Duodenal mucosa (tissue), 2 donors: ENCODE results near the gene ISX.

Experiments
- H3K27ac ChIP-seq: one replicate; pipeline ENCODE4 v1.7.0; 2013; ENCODE audit warnings: low read depth, low read length
- H3K27me3 ChIP-seq, 2 donors: one replicate each; pipeline ENCODE4 v1.7.0; 2013; ENCODE audit warnings: low read length in 2 of 2, control low read depth in 1 of 2; ENCODE audit not compliant: insufficient read depth in 2 of 2, control insufficient read depth in 1 of 2
- H3K36me3 ChIP-seq, 2 donors: one replicate each; pipeline ENCODE4 v1.7.0; 2013; ENCODE audit warnings: low read length in 2 of 2, control low read depth in 1 of 2; ENCODE audit not compliant: insufficient read depth in 2 of 2, control insufficient read depth in 1 of 2
- H3K4me1 ChIP-seq, 2 donors: one replicate each; pipeline ENCODE4 v1.7.0; 2013; ENCODE audit warnings: low read length in 2 of 2, control low read depth in 1 of 2; ENCODE audit not compliant: insufficient read depth in 2 of 2, control insufficient read depth in 1 of 2
- H3K4me3 ChIP-seq, 2 donors: one replicate each; pipeline ENCODE4 v1.7.0; 2013; ENCODE audit warnings: low read length in 2 of 2, low read depth in 1 of 2
- H3K9ac ChIP-seq, 2 donors: one replicate each; pipeline ENCODE4 v1.7.0; 2013; ENCODE audit warnings: low read length in 2 of 2, low read depth in 1 of 2
- H3K9me3 ChIP-seq, 2 donors: one replicate each; pipeline ENCODE4 v1.7.0; 2013; ENCODE audit warnings: low read length in 2 of 2, control low read depth in 1 of 2; ENCODE audit not compliant: control insufficient read depth in 1 of 2

ISX gene

DNA sequence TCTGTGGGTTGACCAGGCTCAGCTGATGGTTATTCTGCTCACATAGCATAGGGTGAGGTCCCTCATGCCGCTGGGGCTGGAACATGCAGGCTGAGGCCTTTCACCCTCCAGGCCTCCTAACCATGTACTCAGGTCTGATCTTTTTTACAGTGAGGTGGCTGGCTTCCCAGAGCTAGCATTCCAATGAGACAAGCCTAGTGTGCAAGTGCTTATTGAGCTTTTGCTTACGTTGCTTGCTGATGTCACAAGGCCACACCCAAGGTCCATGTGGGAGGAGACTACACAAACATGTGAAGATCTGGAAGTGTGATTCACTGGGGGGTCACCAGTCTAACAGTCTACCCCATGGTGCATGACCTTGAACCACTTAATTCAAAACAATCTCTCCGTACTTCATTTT, 33.9 kb downstream of the ISX start:
- Histone ChIP-seq H3K36me3 (no peaks in the 10 kb centered on the region), H3K4me3 (no peak overlapping the region), H3K9me3 (no peaks in the 10 kb centered on the region), H3K27me3 (no peaks in the 10 kb centered on the region), H3K9ac (no peak overlapping the region), H3K27ac (no peak overlapping the region), H3K4me1 (peaks cover 23 to 35% of the 10 kb centered on the region in 2 donors)

DNA sequence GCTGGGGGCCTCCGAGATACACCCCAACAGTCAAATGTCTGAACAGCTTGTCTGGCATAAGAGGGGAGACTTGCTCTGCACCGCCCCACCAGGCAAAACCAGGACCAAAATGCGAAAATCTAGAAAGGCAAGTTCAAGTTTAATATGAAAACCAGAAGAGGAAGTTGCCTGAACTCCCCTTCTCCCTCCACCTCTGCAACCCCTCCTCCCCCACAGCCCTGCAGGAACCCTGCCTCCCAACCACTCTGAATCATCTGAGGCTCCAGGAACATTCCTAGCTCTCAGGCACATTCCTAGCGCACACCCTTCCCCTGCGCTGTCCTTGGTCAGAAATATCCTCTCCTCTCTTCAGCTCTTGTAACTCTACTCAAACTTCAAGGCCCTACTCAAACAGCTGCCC, 36.7 kb downstream of the ISX start:
- Histone ChIP-seq H3K4me1 (peaks cover 30 to 36% of the 10 kb centered on the region in 2 donors), H3K9ac (peak overlapping the region in 1 of 2 donors; percentile 30), H3K9me3 (peaks cover 0 to 3% of the 10 kb centered on the region in 2 donors), H3K27me3 (no peaks in the 10 kb centered on the region), H3K4me3 (no peak overlapping the region), H3K27ac (no peak overlapping the region), H3K36me3 (no peaks in the 10 kb centered on the region)

DNA sequence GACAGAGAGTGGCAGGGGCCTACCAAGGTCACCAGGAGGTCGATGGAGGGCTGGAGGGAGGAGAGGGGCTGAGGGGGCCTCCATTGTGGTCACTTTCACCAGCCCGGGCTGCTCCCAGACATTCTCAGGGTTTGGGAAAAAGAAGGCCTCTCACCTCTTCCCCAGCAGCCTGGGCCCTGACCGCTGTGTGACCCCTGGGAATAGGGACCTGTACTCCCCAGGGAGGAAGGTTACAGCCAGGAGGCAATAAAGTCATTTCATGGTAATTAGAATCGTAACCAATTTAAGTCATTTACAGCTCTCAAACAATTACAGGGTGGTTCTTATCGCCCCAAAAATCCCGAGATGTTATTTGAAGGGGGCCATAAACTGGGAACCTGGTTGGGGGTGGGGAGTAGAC, 37.8 kb downstream of the ISX start:
- Histone ChIP-seq H3K27me3 (no peaks in the 10 kb centered on the region), H3K9ac (no peak overlapping the region), H3K4me3 (no peak overlapping the region), H3K9me3 (peaks cover 0 to 3% of the 10 kb centered on the region in 2 donors), H3K36me3 (no peaks in the 10 kb centered on the region), H3K4me1 (peaks cover 30 to 37% of the 10 kb centered on the region in 2 donors), H3K27ac (no peak overlapping the region)

DNA sequence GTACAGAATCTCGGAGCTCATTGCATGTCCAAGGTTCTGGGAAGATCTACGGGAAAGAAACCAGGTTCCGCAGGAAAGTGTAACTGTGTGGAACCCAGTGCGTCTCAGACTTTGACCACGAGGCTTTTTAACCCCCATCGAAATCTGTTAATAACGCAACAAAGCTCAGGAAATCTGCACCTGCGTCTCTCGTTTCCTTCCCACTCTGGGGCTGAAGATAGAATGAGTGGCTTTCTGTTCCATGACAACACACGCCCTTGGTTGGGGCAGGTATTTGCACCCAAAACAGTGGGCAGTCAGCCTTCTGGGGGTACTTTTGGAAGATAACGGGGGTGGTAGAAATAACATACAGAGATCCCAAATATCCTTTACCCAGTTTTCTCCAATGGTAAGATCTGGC, 38.5 kb downstream of the ISX start:
- H3K27ac ChIP-seq = no peak overlapping the region
- H3K27me3 ChIP-seq = no peaks in the 10 kb centered on the region
- H3K4me3 ChIP-seq = peak overlapping the region; percentile 0 to 8
- peaks cover 37 to 44% of the 10 kb centered on the region in 2 donors for H3K4me1 ChIP-seq
- no peak overlapping the region for H3K9ac ChIP-seq
- H3K9me3 ChIP-seq = peaks cover 0 to 3% of the 10 kb centered on the region in 2 donors
- H3K36me3 ChIP-seq = no peaks in the 10 kb centered on the region

DNA sequence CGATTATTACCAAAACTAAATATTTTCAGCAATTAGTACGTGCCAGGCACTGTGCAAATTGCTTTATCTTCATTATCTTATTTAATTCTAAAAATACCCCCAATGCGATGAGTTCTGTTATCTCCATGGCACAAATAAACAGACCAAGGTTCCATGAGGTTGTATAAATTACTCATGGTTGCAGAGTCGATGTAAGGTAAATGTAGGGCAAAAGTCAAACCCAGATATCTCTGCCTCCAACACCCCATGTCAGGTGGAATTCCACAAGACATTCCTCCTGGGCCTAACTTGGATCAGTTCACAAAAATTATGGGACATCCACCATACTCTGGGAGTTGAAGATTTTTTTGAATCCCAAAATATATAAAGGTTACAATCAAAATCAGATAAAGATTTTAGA, 43.7 kb downstream of the ISX start:
- H3K36me3 ChIP-seq = no peaks in the 10 kb centered on the region
- peaks cover 39 to 42% of the 10 kb centered on the region in 2 donors for H3K4me1 ChIP-seq
- no peak overlapping the region for H3K4me3 ChIP-seq
- no peak overlapping the region for H3K9ac ChIP-seq
- no peaks in the 10 kb centered on the region for H3K27me3 ChIP-seq
- H3K27ac ChIP-seq = no peak overlapping the region
- peaks cover 0 to 3% of the 10 kb centered on the region in 2 donors for H3K9me3 ChIP-seq

DNA sequence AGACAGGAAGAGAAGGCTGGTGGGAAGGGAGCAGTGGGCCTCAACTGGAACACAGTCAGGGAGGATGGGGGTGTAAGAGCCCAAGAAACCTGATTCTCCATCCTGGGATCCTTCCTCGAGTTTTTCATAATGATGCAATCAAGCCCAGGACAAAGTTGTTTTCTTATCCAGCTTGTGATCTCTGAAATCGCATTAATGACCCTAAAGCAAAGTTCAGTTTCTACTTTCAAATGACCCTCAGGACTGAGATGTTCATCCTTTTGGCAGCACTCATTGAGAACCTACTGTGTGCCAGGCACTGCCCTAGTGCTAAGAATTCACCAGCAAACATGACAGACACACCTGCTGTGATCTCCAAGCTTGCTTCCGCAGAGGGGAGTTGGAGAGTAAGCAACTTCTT, 45.3 kb downstream of the ISX start:
- Histone ChIP-seq H3K9me3 (peaks cover 0 to 3% of the 10 kb centered on the region in 2 donors), H3K9ac (no peak overlapping the region), H3K27me3 (no peaks in the 10 kb centered on the region), H3K27ac (no peak overlapping the region), H3K36me3 (no peaks in the 10 kb centered on the region), H3K4me3 (no peak overlapping the region), H3K4me1 (peaks cover 35% of the 10 kb centered on the region in 2 donors)

DNA sequence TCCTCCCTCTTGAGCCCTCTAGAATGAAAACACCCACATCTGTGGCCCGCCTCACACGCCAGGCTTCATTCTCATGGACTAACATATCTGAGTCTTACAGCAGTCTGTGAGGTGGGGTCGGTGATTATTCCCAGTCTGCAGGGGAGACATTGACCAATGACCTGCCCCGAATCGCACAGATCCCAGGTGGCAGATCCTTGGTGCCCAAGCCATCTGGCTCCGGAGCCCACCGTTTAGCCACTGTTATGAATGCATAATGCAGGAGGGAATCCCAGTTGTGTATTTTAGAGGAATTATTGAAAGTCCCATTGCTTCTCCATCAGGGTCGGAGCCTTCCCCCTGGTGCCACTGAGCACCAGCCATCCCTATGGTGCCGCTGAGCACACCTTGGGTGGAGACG, 47.4 kb downstream of the ISX start:
- H3K4me3 ChIP-seq = no peak overlapping the region
- H3K27ac ChIP-seq = no peak overlapping the region
- no peak overlapping the region for H3K9ac ChIP-seq
- no peaks in the 10 kb centered on the region for H3K9me3 ChIP-seq
- peaks cover 54 to 56% of the 10 kb centered on the region in 2 donors for H3K4me1 ChIP-seq
- H3K27me3 ChIP-seq = no peaks in the 10 kb centered on the region
- H3K36me3 ChIP-seq = no peaks in the 10 kb centered on the region

DNA sequence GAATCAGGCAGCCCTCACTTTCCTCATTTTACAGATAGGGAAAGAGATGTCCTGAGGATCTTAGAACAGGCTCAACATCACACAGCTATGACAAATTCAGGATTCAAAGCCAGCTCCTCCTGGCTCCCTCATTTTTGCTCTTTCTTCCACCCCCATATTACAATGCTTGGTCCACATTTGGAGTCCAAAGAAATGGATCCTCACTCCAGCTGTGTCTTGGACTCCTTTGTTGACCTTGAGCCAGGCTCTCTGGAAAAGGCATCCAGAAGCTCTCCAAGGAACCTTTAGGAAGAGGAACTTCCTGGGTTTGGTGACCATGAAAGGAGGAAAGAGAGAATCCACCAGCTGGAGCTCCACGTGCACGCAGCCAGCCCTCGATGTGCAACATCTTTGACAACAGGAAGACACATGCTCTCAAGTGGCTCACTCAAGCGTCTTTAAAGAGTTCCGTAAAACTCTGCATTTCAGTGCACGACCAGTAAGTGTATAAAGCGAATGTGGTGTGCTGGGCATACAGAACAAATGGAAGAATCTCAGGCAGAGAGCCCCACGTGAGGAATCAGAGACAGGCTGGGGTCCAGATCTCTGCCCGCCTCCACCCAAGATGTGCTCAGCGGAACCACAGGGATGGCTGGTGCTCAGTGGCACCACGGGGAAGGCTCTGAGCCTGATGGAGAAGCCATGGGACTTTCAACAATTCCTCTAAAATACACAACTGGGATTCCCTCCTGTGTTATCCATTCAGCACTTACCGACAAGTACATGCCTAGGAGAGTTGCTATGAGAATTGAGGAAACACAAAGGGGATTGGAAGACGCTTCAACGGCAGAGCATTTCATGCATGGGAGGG, 48.4 kb downstream of the ISX start:
- Histone ChIP-seq H3K4me3 (no peak overlapping the region), H3K9me3 (no peaks in the 10 kb centered on the region), H3K36me3 (no peaks in the 10 kb centered on the region), H3K9ac (no peak overlapping the region), H3K27ac (no peak overlapping the region), H3K27me3 (no peaks in the 10 kb centered on the region), H3K4me1 (peaks cover 59 to 60% of the 10 kb centered on the region in 2 donors)

DNA sequence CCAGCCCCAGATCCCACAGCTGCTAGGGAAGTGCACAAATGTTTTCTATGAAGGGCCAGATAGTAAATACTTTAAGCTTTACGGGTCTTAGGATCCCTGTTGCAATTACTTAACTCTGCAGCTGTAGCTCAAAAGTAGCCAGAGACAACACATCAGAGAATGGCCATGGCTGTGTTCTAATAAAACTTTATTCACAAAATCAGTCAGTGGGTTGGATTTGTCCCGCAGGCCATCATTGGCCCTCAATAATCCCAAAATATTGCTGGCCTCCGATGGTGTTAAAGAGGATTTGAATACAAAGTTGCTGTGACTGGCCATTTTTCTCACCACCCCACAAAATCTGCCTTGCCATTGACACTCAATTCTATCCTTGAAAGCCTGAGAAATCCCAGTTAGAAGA, 49.6 kb downstream of the ISX start:
- H3K4me3 ChIP-seq = no peak overlapping the region
- peaks cover 58 to 62% of the 10 kb centered on the region in 2 donors for H3K4me1 ChIP-seq
- no peaks in the 10 kb centered on the region for H3K9me3 ChIP-seq
- no peak overlapping the region for H3K27ac ChIP-seq
- no peaks in the 10 kb centered on the region for H3K27me3 ChIP-seq
- no peaks in the 10 kb centered on the region for H3K36me3 ChIP-seq
- H3K9ac ChIP-seq = no peak overlapping the region

DNA sequence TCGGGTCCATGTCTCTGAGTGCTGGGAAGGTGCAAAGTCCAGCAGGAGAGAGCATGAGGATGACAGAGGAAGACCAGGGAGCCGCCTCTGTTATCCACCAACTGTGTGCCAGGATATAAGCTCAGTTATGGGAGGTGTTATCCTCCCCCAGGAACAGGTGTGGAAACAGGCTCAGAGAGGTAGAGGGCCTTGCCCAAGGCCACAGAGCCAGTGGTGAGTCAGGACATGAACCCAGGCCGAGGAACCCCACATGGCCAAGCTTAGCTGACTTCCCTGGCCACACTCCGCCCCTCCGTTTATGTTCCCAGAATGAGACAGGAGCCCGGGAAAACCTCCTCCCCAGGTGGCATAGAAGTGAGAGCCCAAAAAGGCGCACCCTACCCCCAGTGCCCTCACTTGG, 50.3 kb downstream of the ISX start:
- H3K36me3 ChIP-seq = no peaks in the 10 kb centered on the region
- peaks cover 52 to 61% of the 10 kb centered on the region in 2 donors for H3K4me1 ChIP-seq
- no peaks in the 10 kb centered on the region for H3K27me3 ChIP-seq
- H3K9me3 ChIP-seq = no peaks in the 10 kb centered on the region
- peak overlapping the region; percentile 70 for H3K27ac ChIP-seq
- H3K9ac ChIP-seq = no peak overlapping the region
- peak overlapping the region in 1 of 2 donors; percentile 16 for H3K4me3 ChIP-seq
